Measurements from ENCODE around the gene KCNQ5. TPM values are rescaled to one million over a fixed set of nuclear protein-coding genes. Genes with fewer than 3 reads are reported as not detected.

The KCNQ5 gene
- total RNA-seq, 1 experiment from 2014 or later, result not detected

DNA sequence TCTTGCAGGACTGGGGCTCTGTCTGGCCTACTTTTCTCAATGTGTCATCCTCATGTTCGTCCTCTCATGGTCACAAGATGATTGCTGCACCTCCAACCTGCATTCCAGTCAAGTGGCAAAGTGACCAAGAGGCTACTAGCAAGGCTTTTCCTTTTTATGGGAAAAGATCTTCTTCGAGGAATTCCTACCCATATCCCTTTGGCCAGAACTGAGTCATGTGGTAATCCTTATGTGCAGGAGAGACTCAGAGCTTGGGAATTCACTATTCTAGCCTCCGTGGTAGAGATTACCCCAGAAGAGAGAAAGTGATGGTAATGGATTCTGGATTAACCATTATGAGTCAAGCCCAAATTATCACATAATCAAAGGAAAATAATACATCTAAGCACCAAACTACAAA is 162.7 kb downstream of the KCNQ5 start (continued):
- TF ChIP-seq, protein P1, sequence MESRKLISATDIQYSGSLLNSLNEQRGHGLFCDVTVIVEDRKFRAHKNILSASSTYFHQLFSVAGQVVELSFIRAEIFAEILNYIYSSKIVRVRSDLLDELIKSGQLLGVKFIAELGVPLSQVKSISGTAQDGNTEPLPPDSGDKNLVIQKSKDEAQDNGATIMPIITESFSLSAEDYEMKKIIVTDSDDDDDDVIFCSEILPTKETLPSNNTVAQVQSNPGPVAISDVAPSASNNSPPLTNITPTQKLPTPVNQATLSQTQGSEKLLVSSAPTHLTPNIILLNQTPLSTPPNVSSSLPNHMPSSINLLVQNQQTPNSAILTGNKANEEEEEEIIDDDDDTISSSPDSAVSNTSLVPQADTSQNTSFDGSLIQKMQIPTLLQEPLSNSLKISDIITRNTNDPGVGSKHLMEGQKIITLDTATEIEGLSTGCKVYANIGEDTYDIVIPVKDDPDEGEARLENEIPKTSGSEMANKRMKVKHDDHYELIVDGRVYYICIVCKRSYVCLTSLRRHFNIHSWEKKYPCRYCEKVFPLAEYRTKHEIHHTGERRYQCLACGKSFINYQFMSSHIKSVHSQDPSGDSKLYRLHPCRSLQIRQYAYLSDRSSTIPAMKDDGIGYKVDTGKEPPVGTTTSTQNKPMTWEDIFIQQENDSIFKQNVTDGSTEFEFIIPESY (IDR thresholded peaks at IDR 0.05; ENCODE audit: extremely low read depth, insufficient replicate concordance, low read length), result no peak
- TF ChIP-seq EZH2phosphoT487 (IDR thresholded peaks at IDR 0.05; ENCODE audit: borderline replicate concordance) (no peak), POLR2A (IDR thresholded peaks at IDR 0.05; ENCODE audit: borderline replicate concordance, extremely low read depth, insufficient read depth, insufficient read length) (no peak)
- TF ChIP-seq, protein P2, sequence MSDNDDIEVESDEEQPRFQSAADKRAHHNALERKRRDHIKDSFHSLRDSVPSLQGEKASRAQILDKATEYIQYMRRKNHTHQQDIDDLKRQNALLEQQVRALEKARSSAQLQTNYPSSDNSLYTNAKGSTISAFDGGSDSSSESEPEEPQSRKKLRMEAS (IDR thresholded peaks at IDR 0.05), result no peak

DNA sequence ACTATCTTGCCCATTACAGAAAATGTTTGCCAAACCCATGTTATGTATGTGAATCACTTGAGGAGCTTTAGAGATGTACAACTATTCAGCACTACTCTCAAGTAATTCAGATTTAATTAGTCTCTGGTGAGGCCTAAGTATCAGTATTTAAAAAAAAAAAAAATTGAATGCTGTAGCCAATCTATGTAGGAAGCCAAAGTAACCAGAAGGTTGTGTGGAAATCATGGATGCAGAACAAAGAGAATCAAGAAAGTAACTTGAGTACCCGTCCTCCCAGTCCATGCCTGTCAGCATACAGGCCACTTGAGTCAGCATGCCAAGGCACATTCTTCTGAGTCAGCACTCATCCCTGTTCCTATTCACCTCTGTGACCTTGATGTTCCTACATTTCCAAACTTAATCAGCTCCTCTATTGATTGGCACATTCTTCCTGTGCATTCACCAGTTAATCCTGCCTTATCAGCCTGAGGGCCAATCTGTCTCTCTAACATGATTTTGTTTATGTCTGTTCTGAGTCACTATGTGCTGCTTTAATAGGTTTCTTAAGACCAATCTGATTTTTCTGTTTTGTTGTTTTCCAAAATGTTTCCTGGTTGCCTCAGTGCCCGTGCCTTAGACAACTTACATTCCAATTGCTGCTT is 165.6 kb downstream of the KCNQ5 start:
- POLR2A ChIA-PET, result no interaction called here
- Histone ChIP-seq H2AFZ (ENCODE audit: low read depth, low read length, poor library complexity, severe bottlenecking) (no peak overlapping the region), H3K27ac (ENCODE audit: low read depth, low read length) (no peak overlapping the region), H3K27me3 (ENCODE audit: insufficient read depth, low read length) (peaks cover 19% of the 10 kb centered on the region; the same call in 1 of the 2 replicates), H3K9ac (ENCODE audit: low read length) (no peak overlapping the region), H3K4me3 (replicated peaks in 1 of 2; ENCODE audit: low read depth in 1 of 2, low read length in 2 of 2) (no peak overlapping the region), H3K9me2 (ENCODE audit: insufficient read depth) (no peaks in the 10 kb centered on the region), H3K4me2 (ENCODE audit: low read length) (no peak overlapping the region), H3K79me2 (ENCODE audit: insufficient read depth, low read length) (no peaks in the 10 kb centered on the region), H3K36me3 (ENCODE audit: control insufficient read depth in 1 of 2, insufficient read depth in 2 of 2, low read length in 2 of 2) (no peaks in the 10 kb centered on the region), H3K4me1 (ENCODE audit: control insufficient read depth in 1 of 2, insufficient read depth in 2 of 2, low read length in 2 of 2) (no peaks in the 10 kb centered on the region), H4K20me1 (ENCODE audit: insufficient read depth) (no peaks in the 10 kb centered on the region), H3K9me3 (ENCODE audit: control insufficient read depth in 1 of 2, insufficient read depth in 1 of 2, low read depth in 1 of 2, low read length in 2 of 2) (no peaks in the 10 kb centered on the region)
- CTCF ChIA-PET, result no interaction called here
- ATAC-seq, result no peak
- BruUV-seq (replicated peaks), result no TSS peak
- intact Hi-C loops (cut with micrococcal nuclease), result no loop called here
- no peak for DNase-seq (ENCODE audit: low read depth, low spot score)
- RAD21 ChIA-PET (ENCODE audit: low non-redundant PET in 1 of 2, low total read pairs in 2 of 2, uncharacterized antibody in 2 of 2, unreplicated experiment in 2 of 2), result no interaction called here
- TF ChIP-seq CBX3 (IDR thresholded peaks at IDR 0.05; ENCODE audit: low read depth), result no peak
- TF ChIP-seq SIN3A (IDR thresholded peaks at IDR 0.05; ENCODE audit: low read depth), result no peak
- no peak for TF ChIP-seq ZNF274 (IDR thresholded peaks at IDR 0.05; ENCODE audit: low read depth, low read length)
- TF ChIP-seq TCF7L2 (IDR thresholded peaks at IDR 0.05; ENCODE audit: borderline replicate concordance, extremely low read depth, insufficient read depth, insufficient read length), result no peak
- no peak for TF ChIP-seq CEBPB (IDR thresholded peaks at IDR 0.05; ENCODE audit: low read depth)
- no peak for TF ChIP-seq JUND (IDR thresholded peaks at IDR 0.05)
- TF ChIP-seq, protein P3, sequence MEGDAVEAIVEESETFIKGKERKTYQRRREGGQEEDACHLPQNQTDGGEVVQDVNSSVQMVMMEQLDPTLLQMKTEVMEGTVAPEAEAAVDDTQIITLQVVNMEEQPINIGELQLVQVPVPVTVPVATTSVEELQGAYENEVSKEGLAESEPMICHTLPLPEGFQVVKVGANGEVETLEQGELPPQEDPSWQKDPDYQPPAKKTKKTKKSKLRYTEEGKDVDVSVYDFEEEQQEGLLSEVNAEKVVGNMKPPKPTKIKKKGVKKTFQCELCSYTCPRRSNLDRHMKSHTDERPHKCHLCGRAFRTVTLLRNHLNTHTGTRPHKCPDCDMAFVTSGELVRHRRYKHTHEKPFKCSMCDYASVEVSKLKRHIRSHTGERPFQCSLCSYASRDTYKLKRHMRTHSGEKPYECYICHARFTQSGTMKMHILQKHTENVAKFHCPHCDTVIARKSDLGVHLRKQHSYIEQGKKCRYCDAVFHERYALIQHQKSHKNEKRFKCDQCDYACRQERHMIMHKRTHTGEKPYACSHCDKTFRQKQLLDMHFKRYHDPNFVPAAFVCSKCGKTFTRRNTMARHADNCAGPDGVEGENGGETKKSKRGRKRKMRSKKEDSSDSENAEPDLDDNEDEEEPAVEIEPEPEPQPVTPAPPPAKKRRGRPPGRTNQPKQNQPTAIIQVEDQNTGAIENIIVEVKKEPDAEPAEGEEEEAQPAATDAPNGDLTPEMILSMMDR (IDR thresholded peaks at IDR 0.05 in 2 of 3, conservative IDR thresholded peaks at IDR 0.05 in 1 of 3; ENCODE audit: borderline replicate concordance in 1 of 3, insufficient read depth in 1 of 3, low read depth in 2 of 3, low read length in 2 of 3), result no peak
- TF ChIP-seq, protein P1 (IDR thresholded peaks at IDR 0.05; ENCODE audit: extremely low read depth, insufficient replicate concordance, low read length), result no peak
- TF ChIP-seq SRF (IDR thresholded peaks at IDR 0.05; ENCODE audit: low read depth), result no peak
- no peak for TF ChIP-seq POLR2A (IDR thresholded peaks at IDR 0.05; ENCODE audit: borderline replicate concordance, extremely low read depth, insufficient read depth, insufficient read length)
- no peak for TF ChIP-seq EZH2phosphoT487 (IDR thresholded peaks at IDR 0.05; ENCODE audit: borderline replicate concordance)
- TF ChIP-seq, protein P4, sequence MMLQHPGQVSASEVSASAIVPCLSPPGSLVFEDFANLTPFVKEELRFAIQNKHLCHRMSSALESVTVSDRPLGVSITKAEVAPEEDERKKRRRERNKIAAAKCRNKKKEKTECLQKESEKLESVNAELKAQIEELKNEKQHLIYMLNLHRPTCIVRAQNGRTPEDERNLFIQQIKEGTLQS (IDR thresholded peaks at IDR 0.05), result no peak

Data from HCT116 (cell line).